Measurements from ENCODE around the gene STK16. TPM values are rescaled to one million over a fixed set of nuclear protein-coding genes. Genes with fewer than 3 reads are reported as not detected.

STK16 gene
- total RNA-seq, 1 donor from 2014 or later, result 17.5 TPM

DNA sequence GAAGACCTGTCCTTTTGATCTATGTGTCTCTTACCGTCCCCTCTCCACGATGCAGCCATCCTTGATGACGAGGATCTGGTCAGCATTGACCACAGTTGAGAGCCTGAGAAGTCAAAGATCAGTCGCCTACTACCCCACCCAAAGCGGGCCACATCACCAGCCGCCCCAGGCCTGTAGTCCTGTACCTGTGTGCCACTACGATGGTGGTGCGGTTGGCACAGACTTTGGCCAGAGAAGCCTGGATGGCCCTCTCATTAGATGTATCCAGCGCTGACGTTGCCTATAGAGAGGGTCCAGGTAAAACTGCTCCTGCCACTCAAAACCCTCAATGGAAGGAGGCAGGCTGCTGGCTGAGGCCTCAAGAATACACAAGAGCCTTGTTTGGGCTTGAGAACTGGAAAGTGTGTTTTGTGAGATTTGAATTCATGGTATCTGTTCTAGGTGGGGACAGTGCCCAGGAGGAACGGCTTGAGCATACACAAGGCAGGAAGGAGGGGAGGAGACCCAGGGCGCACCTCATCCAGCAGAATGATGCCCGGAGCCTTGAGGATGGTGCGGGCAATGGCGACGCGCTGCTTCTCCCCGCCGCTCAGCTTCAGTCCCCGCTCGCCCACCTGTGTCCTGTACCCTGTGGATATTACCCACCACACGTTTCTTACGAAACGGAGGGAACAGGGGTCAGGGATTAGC, 34.9 kb upstream of the STK16 start:
- TF ChIP-seq, protein P1, sequence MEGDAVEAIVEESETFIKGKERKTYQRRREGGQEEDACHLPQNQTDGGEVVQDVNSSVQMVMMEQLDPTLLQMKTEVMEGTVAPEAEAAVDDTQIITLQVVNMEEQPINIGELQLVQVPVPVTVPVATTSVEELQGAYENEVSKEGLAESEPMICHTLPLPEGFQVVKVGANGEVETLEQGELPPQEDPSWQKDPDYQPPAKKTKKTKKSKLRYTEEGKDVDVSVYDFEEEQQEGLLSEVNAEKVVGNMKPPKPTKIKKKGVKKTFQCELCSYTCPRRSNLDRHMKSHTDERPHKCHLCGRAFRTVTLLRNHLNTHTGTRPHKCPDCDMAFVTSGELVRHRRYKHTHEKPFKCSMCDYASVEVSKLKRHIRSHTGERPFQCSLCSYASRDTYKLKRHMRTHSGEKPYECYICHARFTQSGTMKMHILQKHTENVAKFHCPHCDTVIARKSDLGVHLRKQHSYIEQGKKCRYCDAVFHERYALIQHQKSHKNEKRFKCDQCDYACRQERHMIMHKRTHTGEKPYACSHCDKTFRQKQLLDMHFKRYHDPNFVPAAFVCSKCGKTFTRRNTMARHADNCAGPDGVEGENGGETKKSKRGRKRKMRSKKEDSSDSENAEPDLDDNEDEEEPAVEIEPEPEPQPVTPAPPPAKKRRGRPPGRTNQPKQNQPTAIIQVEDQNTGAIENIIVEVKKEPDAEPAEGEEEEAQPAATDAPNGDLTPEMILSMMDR (conservative IDR thresholded peaks at IDR 0.05; ENCODE audit: low read depth, low read length), result no peak
- no peak for DNase-seq (ENCODE audit: low read depth)
- no peak overlapping the region for H3K4me3 ChIP-seq (ENCODE audit: low read depth, low read length)

GRCh38 chr2:219210886-219211362, 34.4 kb upstream of the STK16 start:
- no peak for DNase-seq (ENCODE audit: low read depth)
- H3K4me3 ChIP-seq (ENCODE audit: low read depth, low read length), result no peak overlapping the region
- TF ChIP-seq, protein P1 (conservative IDR thresholded peaks at IDR 0.05; ENCODE audit: low read depth, low read length), result no peak

GRCh38 chr2:219213026-219213415, 32.3 kb upstream of the STK16 start:
- H3K4me3 ChIP-seq (ENCODE audit: low read depth, low read length), result no peak overlapping the region
- TF ChIP-seq, protein P1 (conservative IDR thresholded peaks at IDR 0.05; ENCODE audit: low read depth, low read length), result no peak
- DNase-seq (ENCODE audit: low read depth), result no peak

DNA sequence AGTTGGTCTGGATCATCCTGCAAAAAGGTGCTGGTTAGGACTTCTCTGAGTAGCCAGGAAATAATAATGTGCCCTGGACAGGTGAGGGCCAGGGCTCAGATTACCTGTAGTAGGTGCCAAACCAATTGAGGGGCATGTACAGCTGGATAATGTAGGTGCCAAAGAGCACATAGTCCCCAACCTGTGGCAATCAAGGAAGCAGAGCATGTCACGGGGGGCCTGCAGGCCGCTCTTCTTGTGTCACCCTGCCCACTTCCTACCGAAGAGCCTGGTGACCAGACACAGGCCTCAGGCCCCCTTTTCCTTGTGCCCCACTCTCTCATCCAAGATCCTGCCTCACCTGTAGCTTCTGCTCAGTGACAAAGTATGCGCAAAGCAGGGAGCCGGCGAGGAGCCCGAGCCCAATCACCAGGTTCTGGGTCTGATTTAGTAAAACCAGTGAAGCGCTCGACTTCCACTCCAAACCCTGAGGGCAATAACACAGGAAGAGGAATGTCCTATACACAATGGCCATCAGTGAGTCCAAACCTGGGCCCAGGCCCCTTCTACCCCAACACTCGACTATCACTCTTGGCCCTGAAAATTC, 31.7 kb upstream of the STK16 start:
- H3K4me3 ChIP-seq (ENCODE audit: low read depth, low read length), result no peak overlapping the region
- DNase-seq (ENCODE audit: low read depth), result no peak
- TF ChIP-seq, protein P1 (conservative IDR thresholded peaks at IDR 0.05; ENCODE audit: low read depth, low read length), result no peak

DNA sequence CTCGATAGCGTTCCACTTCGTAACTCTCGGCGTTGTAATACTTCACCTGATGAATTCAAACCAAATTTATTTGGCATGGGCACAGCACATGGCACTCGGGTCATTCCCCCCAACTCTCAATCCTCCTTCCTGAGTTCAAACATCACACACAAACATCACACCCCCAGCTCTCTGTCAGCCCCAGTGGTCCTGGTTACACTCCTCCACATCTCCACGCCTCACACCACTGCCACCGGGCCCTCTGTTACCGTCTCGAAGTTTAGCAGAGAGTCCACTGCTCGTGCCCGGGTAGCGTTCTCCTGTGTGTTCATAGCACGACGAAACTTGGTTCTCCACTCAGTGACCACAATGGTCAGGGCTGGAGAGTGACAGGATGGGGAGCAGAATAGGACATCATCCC, 31.1 kb upstream of the STK16 start:
- TF ChIP-seq, protein P1 (conservative IDR thresholded peaks at IDR 0.05; ENCODE audit: low read depth, low read length), result no peak
- no peak for DNase-seq (ENCODE audit: low read depth)

GRCh38 chr2:219214786-219215185, 30.5 kb upstream of the STK16 start:
- TF ChIP-seq, protein P1 (conservative IDR thresholded peaks at IDR 0.05; ENCODE audit: low read depth, low read length), result no peak
- no peak overlapping the region for H3K4me3 ChIP-seq (ENCODE audit: low read depth, low read length)
- DNase-seq (ENCODE audit: low read depth), result no peak

More for the DNA sequence above, 31.1 kb upstream of the STK16 start:
- H3K4me3 ChIP-seq (ENCODE audit: low read depth, low read length), result no peak overlapping the region
